Right forelimb (tissue), 1 donor: Measurements from ENCODE around the gene ARPC5L.
"Not testable (repeated sequence)": the region's sequence is repeated elsewhere in the genome, so short reads cannot be mapped to it uniquely, and the experiment has no call there.

ENCODE experiments used
- DNase-seq: peaks from one replicate; pipeline ENCODE4 v3.0.0-alpha.2; 2018

The ARPC5L gene

DNA sequence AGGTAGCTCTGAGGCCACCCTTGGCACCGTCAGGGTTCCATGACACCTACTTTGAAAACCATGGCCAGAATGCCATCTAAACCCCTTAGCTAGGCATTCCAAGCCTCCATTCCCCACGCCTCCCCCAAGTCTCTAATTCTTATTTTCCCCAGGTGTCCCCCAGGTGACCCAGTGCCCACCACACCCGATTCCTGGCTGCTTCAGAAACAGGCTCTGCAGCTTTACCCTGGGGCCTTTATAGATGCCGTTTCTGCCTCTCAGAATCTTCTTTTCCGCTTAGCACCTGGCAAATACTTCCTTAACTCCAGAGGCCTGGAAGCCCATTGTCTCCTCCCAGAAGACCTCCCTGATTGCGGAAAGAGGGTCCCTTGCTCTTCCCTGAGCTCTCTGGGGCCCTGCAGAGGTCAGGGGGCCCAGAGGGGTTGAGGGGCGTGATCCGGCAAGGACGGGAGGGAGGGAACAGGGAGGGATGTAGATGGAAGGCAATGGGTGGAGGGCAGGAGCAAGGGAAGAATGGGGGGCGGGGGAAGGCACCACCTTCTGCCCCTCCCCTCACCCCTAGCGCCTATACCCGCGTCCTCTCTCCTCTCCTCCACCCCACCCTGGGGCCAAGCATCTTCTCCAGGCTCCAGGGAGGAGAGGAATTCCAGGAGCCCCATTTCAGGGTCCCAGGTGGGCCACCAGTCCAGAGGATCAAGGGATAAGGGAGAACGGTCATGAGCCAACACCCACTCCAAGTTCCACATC, 20.7 kb upstream of the ARPC5L start:
- DNase-seq: no peak

DNA sequence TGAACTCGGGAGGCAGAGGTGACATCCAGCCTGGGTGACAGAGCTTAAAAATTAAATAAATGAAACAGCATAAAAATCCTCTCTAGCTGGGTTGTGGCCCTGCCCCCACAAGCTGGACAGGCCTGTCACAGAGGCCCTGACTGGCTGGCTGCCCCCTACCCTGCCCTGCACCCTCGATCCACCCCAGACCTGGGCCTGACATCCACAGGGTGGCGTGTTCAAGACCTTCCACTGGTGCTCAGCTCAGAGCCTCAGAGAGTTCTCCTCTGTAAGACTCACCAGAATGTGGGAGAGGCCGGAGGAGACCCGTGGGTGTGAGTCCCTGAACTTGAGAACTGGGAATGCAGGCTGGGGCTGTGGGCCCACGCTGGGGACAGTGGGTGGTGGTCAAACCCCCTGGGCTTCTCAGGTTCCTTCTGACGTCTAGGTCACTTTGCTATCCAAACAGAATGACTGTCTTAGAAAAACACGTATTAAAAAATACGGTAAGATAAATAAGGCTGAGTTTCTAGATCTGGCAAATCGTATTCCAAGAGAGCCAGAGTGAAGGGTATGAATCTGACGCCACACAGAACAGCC, 18.4 kb upstream of the ARPC5L start:
- DNase-seq: no peak

DNA sequence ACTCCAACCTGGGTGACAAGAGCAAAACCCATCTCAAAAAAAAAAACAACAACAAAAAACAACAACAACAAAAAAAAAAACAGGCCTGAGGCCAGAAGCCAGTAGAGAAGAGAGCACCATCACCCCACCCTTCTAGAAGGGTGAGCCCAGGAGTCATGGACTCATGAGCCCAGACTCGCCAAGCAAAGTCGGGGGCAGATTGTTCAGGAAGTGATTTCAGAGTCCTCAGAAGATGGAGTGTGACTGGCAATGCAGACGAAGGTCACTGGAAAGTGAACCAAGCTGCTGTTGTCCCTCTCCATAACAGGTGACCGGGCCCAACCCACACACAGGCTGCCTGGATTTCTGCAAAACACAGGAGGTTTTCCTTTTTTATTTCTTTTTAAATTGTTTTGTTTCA, 17.6 kb upstream of the ARPC5L start:
- no peak for DNase-seq

DNA sequence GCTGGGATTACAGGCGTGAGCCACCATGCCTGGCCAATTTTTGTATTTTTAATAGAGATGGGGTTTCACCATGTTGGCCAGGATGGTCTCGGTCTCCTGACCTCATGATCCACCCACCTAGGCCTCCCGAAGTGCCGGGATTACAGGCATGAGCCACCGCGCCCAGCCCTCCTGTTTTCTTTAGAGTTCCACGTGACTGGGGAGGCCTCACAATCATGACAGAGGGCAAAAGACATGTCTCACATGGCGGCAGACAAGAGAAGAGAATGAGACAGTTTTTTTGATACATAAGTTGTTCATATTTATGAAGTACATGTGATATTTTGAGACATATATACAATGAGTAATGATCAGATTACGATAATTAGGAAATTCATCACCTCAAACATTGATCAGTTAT, 15.5 kb upstream of the ARPC5L start:
- not testable (repeated sequence) for DNase-seq

DNA sequence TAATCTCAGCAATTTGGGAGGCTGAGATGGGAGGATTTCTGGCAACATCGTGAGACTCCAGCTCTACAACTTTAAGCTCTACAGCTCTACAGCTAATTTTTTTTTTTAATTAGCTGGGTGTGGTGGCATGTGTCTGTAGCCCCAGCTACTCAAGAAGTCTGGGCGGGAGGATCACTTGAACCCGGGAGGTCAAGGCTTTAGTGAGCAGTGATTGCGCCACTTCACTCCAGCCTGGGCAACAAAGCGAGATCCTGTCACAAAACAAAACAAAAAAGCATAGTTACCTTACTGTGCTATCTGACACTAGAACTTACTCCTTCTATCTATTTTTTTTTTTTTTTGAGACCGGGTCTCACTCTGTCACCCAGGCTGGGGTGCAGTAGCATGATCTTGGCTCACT, 15.0 kb upstream of the ARPC5L start:
- DNase-seq: no peak

DNA sequence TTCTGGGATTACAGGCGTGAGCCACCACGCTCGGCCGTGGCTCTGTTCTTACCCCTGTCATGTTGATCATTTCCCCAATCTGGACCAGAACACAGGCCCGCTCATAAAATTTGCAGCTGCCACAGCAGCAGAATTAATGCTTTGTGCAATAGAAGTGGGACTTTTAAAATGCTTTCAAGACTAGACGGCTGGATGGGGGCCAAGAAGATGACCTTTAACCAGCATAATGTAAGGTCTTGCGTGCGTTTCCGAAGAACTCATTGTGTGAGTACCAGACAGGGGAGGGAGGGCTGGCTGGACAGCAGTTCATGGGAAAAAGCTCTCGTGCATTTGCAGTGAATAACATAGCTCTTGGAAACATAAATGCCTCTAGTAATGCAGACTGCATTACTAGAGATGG, 12.1 kb upstream of the ARPC5L start:
- no peak for DNase-seq

- no peak for DNase-seq
Measured at GRCh38 chr9:124852121-124852828, 9.7 kb upstream of the ARPC5L start.

GRCh38 chr9:124852829-124853531, 8.9 kb upstream of the ARPC5L start, which contains the start of gene WDR38:
Gene WDR38 (plus strand): TSS chr9:124853460. CDS start chr9:124853532, 72 bp downstream.
- peak; percentile 88 for DNase-seq

DNA sequence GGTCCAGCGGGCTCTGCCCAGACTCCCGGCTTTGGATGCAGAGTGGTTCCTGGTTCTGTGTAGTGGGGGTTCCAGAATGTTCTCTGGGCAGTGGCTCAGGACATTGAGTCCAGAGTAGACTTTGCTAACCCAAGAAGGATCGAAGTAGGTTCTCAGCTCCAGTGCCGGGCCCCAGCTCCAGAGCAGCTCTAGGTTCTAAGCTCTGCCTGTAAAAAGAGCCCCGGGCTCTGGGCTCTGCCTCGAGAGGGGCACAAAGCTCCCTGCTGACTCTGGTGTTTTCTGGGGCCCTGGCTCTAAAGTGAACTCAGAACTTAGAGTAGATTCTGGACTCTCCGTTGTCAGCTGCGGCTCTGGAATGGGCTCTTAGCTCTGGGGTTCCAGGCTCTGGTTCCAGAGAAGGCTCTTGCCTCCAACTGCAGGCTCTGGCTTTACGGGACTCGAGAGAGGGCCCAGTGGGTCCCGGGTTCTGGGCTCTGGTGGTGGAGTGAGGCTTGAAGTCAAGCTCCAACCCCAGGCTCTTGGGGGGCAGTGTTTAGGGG, 8.3 kb upstream of the ARPC5L start:
- DNase-seq: no peak

DNA sequence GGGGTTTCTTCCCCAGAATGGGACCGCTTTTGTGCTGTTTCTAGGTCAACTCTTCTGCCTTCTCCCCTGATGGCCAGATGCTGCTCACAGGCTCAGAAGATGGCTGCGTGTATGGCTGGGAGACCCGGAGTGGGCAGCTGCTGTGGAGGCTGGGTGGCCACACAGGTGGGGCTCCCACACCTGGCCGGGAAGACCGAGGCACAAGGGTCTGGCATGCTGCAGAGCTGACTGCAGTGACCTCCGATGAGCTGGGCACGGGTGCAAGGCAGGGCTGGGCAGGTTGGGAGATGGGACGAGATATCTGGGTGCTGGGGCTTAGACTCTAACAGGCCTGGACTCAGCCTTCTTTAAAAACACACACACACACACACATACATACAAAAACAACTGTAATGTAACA, 7.8 kb upstream of the ARPC5L start:
- no peak for DNase-seq

GRCh38 chr9:124854822-124855221, 7.1 kb upstream of the ARPC5L start:
- DNase-seq: no peak

- DNase-seq: no peak
Measured at GRCh38 chr9:124855566-124855943, 6.4 kb upstream of the ARPC5L start.

DNA sequence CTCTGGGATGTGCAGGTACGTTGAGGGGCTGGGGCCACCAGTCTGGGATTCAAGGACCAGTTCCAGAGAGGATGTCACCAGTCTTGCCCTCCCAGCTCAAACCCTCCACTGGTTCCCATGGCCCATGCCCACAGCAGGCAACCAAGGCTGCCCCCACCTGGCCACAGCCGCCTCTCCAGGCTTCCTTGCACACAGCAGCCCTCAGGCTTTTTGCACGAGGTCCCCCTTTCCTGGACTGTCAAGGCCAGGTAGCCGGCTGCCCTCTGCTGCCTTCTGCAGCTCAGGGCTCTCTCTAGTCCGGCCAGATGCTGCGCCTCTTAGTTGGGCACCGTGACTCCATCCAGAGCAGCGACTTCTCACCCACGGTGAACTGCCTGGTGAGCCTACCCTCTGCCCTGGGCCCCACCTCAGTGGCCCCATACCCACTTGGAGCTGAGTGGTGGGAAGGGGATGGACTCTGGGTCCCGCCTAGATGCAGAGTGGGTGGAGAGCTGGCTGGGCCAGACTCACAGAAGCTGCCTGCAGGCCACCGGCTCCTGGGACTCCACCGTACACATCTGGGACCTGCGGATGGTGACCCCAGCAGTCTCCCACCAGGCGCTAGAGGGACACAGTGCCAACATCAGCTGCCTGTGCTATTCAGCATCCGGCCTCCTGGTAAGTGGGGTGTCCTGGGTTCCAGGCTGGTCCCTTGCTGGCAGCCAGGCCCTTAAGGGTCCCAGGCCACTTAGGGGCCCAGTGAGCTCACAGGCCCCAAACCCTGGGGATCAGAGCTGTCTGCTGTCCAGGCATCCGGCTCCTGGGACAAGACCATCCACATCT, 5.8 kb upstream of the ARPC5L start:
- no peak for DNase-seq

DNA sequence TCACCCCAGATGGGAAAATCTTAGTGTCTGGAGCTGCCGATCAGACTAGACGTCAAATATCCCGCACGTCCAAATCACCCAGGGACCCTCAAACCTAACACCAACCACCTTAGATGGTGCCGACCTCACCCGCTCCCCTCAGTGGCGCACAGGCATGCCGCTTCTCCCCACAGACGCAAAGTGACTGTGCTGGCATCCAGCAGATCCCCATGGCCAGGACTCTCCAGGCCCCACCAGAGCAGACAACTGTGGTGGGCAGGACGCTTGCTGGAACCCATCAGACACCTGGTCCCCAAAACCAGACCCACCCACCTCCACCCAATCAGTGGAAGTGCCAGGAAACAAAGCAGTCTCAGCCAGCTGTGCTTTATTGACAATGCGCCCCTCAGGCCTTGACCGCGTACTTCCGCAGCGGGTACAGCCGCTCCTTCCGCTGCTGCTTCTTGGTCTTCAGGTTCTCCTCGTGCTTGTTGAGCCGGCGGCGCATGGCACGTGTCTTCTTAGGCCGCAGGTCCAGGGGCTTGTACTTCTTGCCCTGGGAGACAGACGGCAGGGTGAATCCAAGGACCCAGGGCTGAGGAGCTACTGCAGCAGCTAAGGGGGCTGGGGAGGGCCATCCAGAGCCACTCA, 4.3 kb upstream of the ARPC5L start:
- no peak for DNase-seq

DNA sequence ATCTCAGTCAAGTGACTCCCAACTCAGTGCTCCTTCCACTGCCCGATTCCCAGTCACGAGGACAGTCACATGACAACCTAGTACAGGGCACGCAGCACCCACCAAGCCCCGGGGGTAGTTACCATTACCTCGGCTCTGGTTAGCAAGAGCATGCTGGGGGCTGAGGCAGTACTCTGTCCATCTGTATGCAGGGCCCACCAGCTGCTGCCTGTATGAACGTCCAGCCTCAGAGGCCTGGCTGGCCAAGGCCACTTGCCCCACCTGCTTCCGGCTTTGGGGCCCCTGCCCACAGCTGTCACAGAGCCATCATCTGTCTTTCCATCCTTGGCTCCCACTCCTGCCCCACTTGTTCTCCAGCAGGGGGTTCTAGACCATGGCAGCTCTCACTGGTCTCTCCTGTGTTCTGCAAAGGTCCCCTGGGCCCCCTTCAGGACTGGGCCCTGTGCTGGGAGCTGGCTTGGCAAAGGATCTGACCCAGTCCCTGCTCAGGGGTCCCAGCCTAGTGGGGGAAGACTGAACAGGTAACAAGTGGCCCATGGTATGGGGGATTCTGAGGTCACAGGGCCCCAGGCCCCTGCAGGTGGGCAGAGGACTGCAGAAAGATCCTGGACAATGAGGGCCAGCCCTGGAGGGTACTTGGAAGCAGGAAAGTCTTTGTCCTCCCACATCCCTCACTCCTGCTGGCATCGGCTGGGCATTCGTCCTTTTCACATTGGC, 3.4 kb upstream of the ARPC5L start:
- no peak for DNase-seq

DNA sequence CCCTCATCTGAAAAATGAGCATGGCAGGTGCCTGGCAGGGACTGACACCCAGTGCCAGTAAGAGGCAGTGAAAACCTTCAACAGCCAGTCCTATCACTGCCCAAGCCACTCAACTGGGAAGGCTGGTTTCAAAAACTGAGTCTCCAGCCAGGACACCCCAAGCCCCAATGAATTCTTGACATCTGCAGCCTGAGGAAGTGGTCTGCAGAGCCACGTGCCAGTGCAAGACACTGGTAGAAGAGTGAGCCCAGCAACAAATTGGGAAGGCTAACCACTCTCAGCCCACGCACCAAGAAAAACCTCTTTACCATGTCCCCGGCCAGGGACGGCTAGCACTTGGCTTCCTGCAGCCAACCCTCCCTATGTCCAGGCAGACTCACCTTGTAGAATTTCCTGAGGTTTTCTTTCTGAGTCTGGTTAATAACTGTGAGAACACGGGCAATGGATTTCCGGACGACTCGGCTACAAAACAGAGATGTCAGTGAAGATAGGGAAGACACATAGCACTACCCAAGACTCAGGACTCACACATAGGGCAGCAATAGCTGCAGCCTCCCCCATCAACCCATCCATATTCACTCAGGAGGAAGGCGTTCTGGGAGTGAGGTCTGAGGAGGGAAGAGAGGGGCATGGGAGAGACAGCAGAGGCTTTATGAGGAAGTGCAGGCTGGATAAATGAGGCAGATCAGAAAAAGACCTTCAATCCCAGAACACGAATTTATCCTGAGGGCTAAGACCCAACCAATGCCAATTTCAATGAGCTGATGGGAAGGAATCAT, 1.9 kb upstream of the ARPC5L start:
- DNase-seq: no peak

DNA sequence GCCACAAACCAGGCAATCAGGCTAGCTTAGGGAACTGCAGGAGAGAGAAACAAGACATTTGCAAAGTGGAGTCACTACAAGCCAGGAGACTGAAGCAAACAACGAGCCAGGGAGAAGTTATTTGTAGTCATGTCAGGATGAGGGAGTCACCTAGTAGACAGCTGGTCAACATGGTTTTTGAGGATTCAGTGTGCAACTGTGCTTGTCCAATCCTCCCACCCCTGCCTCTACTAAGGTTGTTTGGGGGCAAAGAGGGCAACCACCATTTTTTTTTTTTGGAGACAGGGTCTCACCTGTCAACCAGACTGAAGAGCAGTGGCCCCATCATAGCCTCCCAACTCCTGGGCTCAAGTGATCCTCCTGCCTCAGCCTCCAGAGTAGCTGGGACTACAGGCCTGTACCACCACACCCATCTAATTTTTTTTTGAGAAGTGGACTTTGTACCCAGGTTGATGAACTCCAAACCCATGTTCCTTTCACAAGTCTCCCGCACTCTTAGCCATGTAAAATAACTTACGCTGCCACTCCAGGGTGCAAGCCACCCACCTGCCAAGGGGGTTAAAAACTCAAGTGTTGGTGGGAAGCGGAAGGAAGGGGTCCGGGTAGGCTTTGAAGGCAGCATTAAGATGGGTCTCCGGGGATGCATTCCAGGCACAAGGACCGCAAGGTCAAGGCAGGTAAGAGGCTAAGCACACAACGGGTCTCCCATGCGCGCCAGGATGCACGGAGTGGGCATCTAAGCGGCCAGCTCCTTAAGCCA, 1.2 kb upstream of the ARPC5L start:
- DNase-seq: no peak

DNA sequence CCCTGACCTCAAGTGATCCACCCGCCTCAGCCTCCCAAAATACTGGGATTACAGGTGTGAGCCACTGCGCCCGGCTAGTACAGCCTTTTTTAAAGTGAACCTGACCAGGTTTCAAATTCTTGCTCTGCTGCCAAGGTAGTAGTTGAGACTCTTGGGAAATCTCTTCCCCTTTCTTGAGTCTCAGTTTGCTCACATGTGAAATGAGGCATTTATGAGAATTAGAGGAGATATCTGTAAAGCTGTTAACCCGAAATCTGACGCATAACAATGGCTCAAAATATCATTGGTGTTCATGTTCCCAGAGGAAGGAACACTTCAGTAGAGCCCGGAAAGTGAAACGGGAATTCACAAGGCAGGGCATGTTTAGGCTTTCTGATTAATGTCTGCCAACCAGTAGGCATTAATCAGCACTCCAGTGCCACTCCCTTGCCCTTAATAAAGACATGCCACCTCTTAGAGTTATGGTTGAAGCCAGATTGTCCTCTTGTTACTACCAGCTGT, 1.5 kb downstream of the ARPC5L start:
- no peak for DNase-seq
